BLaER1 (cell line): ENCODE results near the gene HS2ST1.

ENCODE experiments used
- H3K27ac ChIP-seq: shearing (Covaris generic); formaldehyde crosslinking; 2 replicates; pipeline ENCODE4 v1.8.1; 2022
- H3K27me3 ChIP-seq: shearing (Covaris generic); formaldehyde crosslinking; 2 replicates; pipeline ENCODE4 v1.8.1; 2022
- H3K36me3 ChIP-seq: shearing (Covaris generic); formaldehyde crosslinking; 2 replicates; pipeline ENCODE4 v1.8.1; 2022
- H3K4me1 ChIP-seq: shearing (Covaris generic); formaldehyde crosslinking; 2 replicates; pipeline ENCODE4 v1.8.1; 2022
- H3K4me2 ChIP-seq: shearing (Covaris generic); formaldehyde crosslinking; 2 replicates; pipeline ENCODE4 v1.8.1; 2022
- H3K4me3 ChIP-seq: shearing (Covaris generic); formaldehyde crosslinking; 2 replicates; pipeline ENCODE4 v1.8.1; 2022
- H3K9ac ChIP-seq: shearing (Covaris generic); formaldehyde crosslinking; 2 replicates; pipeline ENCODE4 v1.8.1; 2022
- H3K9me3 ChIP-seq: shearing (Covaris generic); formaldehyde crosslinking; 2 replicates; pipeline ENCODE4 v1.8.1; 2022
- H4K20me1 ChIP-seq: shearing (Covaris generic); formaldehyde crosslinking; 2 replicates; pipeline ENCODE4 v1.8.1; 2022
- Cebpa-rat ChIP-seq: shearing (Covaris generic); IDR thresholded peaks from 2 replicates; pipeline ENCODE4 v1.8.1; 2022

The HS2ST1 gene

GRCh38 chr1:86924324-86924960, 10.0 kb downstream of the HS2ST1 start:
- peaks cover 77% of the 10 kb centered on the region for H3K9me3 ChIP-seq
- H3K4me3 ChIP-seq: no peak overlapping the region; the same call in 1 of the 2 replicates
- peaks cover 52% of the 10 kb centered on the region for H3K36me3 ChIP-seq
- H4K20me1 ChIP-seq: no peaks in the 10 kb centered on the region
- no peak for TF ChIP-seq Cebpa-rat
- H3K9ac ChIP-seq: no peak overlapping the region
- H3K27me3 ChIP-seq: no peaks in the 10 kb centered on the region
- no peak overlapping the region for H3K27ac ChIP-seq
- no peaks in the 10 kb centered on the region for H3K4me1 ChIP-seq
- no peak overlapping the region for H3K4me2 ChIP-seq

GRCh38 chr1:86925742-86926141, 11.3 kb downstream of the HS2ST1 start:
- peaks cover 42% of the 10 kb centered on the region for H3K36me3 ChIP-seq
- no peaks in the 10 kb centered on the region for H3K4me1 ChIP-seq
- H3K9ac ChIP-seq: no peak overlapping the region
- TF ChIP-seq Cebpa-rat: no peak
- H3K9me3 ChIP-seq: peaks cover 68% of the 10 kb centered on the region
- no peak overlapping the region for H3K27ac ChIP-seq
- no peaks in the 10 kb centered on the region for H4K20me1 ChIP-seq
- no peak overlapping the region for H3K4me2 ChIP-seq
- H3K27me3 ChIP-seq: no peaks in the 10 kb centered on the region
- no peak overlapping the region for H3K4me3 ChIP-seq

- H3K4me2 ChIP-seq: no peak overlapping the region
- H3K9ac ChIP-seq: no peak overlapping the region
- no peak overlapping the region for H3K27ac ChIP-seq
- H3K9me3 ChIP-seq: peaks cover 57% of the 10 kb centered on the region
- no peaks in the 10 kb centered on the region for H4K20me1 ChIP-seq
- TF ChIP-seq Cebpa-rat: no peak
- H3K4me1 ChIP-seq: no peaks in the 10 kb centered on the region
- no peak overlapping the region for H3K4me3 ChIP-seq
- H3K36me3 ChIP-seq: peaks cover 35% of the 10 kb centered on the region
- H3K27me3 ChIP-seq: no peaks in the 10 kb centered on the region
Measured at GRCh38 chr1:86926883-86927282, 12.4 kb downstream of the HS2ST1 start.

- TF ChIP-seq Cebpa-rat: no peak
- Histone ChIP-seq H3K9me3 (peaks cover 38% of the 10 kb centered on the region), H3K4me1 (no peaks in the 10 kb centered on the region), H3K36me3 (peaks cover 29% of the 10 kb centered on the region), H3K27me3 (no peaks in the 10 kb centered on the region), H3K9ac (no peak overlapping the region), H3K4me3 (no peak overlapping the region), H3K27ac (no peak overlapping the region), H3K4me2 (no peak overlapping the region), H4K20me1 (no peaks in the 10 kb centered on the region)
Measured at GRCh38 chr1:86928819-86929218, 14.4 kb downstream of the HS2ST1 start.

GRCh38 chr1:86933051-86933450, 18.6 kb downstream of the HS2ST1 start:
- Histone ChIP-seq H3K27me3 (no peaks in the 10 kb centered on the region), H3K9ac (no peak overlapping the region), H3K4me3 (no peak overlapping the region), H3K4me1 (no peaks in the 10 kb centered on the region), H3K27ac (no peak overlapping the region), H3K4me2 (no peak overlapping the region), H4K20me1 (peaks cover 5% of the 10 kb centered on the region; the same call in 1 of the 2 replicates), H3K9me3 (peaks cover 15% of the 10 kb centered on the region), H3K36me3 (peaks cover 14% of the 10 kb centered on the region; the same call in 1 of the 2 replicates)
- no peak for TF ChIP-seq Cebpa-rat

DNA sequence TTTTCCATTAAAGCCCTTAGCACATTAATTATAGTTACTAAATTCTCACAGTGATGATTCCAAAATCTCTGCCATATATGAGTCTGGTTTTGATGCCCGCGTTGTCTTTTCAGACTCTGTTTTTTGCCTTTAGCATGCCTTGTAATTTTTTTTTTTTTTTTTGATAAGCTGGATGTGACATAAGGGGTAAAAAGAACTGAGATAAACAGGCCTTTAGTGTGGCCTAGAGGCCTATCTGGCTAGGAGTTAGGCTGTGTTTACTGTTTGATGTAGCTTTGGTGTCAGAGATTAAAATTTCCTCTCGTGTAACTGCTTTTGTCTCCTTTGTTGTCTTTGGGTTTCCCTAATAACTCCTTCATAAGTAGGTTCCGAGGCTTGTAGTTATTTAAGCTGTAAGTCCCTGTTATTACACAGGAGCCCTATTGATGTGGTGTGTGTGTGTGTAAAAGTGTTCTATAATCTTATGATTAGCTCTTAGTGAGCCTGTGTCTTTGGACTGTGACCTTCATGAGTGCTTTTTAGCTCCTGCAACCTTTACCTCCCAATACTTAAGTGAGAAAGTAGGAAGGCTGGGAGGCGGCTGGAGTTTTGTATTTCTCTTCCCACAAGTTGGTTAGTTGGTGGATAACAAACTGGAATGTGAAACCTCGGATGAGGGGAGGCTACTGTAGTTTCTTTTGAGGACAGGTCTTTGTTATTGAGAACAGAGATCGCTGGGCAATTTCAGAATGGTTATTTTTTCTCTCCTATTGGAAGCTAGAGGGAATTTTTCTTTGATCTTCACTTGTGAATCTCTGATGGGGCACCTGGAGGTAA, 19.3 kb downstream of the HS2ST1 start:
- H3K36me3 ChIP-seq: peaks cover 14% of the 10 kb centered on the region; the same call in 1 of the 2 replicates
- H4K20me1 ChIP-seq: peaks cover 5% of the 10 kb centered on the region; the same call in 1 of the 2 replicates
- H3K4me2 ChIP-seq: no peak overlapping the region
- no peak for TF ChIP-seq Cebpa-rat
- H3K9me3 ChIP-seq: peaks cover 15% of the 10 kb centered on the region
- no peak overlapping the region for H3K27ac ChIP-seq
- H3K4me1 ChIP-seq: no peaks in the 10 kb centered on the region
- no peak overlapping the region for H3K4me3 ChIP-seq
- H3K27me3 ChIP-seq: no peaks in the 10 kb centered on the region
- no peak overlapping the region for H3K9ac ChIP-seq

- Histone ChIP-seq H3K4me2 (no peak overlapping the region), H4K20me1 (peaks cover 18% of the 10 kb centered on the region; the same call in 1 of the 2 replicates), H3K4me1 (no peaks in the 10 kb centered on the region), H3K27me3 (no peaks in the 10 kb centered on the region), H3K36me3 (peaks cover 13% of the 10 kb centered on the region; the same call in 1 of the 2 replicates), H3K9me3 (peaks cover 15% of the 10 kb centered on the region), H3K9ac (no peak overlapping the region), H3K4me3 (no peak overlapping the region), H3K27ac (no peak overlapping the region)
- TF ChIP-seq Cebpa-rat: no peak
Measured at GRCh38 chr1:86938450-86938849, 24.0 kb downstream of the HS2ST1 start.

- Histone ChIP-seq H3K4me2 (no peak overlapping the region), H3K4me1 (no peaks in the 10 kb centered on the region), H3K9me3 (peaks cover 16% of the 10 kb centered on the region), H3K27me3 (no peaks in the 10 kb centered on the region), H3K9ac (no peak overlapping the region), H3K27ac (no peak overlapping the region), H4K20me1 (peaks cover 18% of the 10 kb centered on the region; the same call in 1 of the 2 replicates), H3K4me3 (no peak overlapping the region), H3K36me3 (peaks cover 9% of the 10 kb centered on the region; the same call in 1 of the 2 replicates)
- TF ChIP-seq Cebpa-rat: no peak
Measured at GRCh38 chr1:86938855-86939254, 24.4 kb downstream of the HS2ST1 start.

DNA sequence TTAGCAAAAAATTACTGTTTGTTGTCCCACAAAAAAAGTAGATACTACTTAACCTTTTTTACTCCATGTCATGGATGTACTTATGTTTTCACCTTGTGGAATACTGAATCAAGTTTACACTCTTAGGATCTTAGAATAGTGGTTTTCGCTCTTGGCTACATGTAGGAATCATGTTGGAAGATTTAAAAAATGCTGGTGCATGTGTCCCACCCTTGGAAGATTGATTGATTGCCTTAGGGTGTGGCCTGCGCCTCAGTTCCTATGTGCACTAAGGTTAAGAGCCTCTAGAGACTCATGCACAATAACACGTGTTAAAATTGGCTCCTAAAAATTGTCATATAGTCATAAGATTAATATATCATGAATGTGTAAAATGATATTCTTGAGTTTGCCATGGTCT, 25.0 kb downstream of the HS2ST1 start:
- H3K4me2 ChIP-seq: no peak overlapping the region

DNA sequence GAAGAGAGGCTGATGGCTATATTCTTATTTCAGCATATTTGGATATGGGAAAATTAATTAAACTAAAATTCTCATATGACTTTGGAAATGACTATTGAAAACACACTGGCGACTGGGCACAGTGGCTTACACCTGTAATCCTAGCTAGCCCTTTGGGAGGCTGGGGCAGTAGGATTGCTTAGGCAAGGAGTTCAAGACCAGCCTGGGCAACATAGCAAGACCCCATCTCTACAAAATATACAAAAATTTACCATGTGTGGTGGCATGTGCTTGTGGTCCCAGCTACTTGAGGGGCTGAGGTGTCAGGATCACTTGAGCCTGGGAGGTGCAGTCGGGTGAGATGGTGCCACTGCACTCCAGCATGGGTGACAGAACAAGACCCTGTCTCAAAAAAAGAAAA, 26.2 kb downstream of the HS2ST1 start:
- H4K20me1 ChIP-seq: peaks cover 15% of the 10 kb centered on the region; the same call in 1 of the 2 replicates
- no peak overlapping the region for H3K4me3 ChIP-seq
- 0 out of 2 replicates have a peak, but pooled peaks cover 3% of the 10 kb centered on the region for H3K36me3 ChIP-seq
- H3K27me3 ChIP-seq: no peaks in the 10 kb centered on the region
- H3K4me1 ChIP-seq: no peaks in the 10 kb centered on the region
- TF ChIP-seq Cebpa-rat: no peak
- no peak overlapping the region for H3K9ac ChIP-seq
- H3K4me2 ChIP-seq: no peak overlapping the region
- peaks cover 6% of the 10 kb centered on the region; the same call in 1 of the 2 replicates for H3K9me3 ChIP-seq
- H3K27ac ChIP-seq: no peak overlapping the region

More for the DNA sequence above, 25.0 kb downstream of the HS2ST1 start:
- H3K36me3 ChIP-seq: 0 out of 2 replicates have a peak, but pooled peaks cover 4% of the 10 kb centered on the region
- H3K27me3 ChIP-seq: no peaks in the 10 kb centered on the region
- no peak overlapping the region for H3K27ac ChIP-seq
- H3K9me3 ChIP-seq: peaks cover 11% of the 10 kb centered on the region
- H4K20me1 ChIP-seq: peaks cover 18% of the 10 kb centered on the region; the same call in 1 of the 2 replicates
- no peak for TF ChIP-seq Cebpa-rat
- no peak overlapping the region for H3K4me3 ChIP-seq
- H3K4me1 ChIP-seq: no peaks in the 10 kb centered on the region
- H3K9ac ChIP-seq: no peak overlapping the region
